GM19438 (cell line): Measurements from ENCODE around the gene ZNF827.

Experiments
- ATAC-seq: cut with Tn5 transposase; IDR thresholded peaks from one replicate; pipeline ENCODE4 v1.9.1; 2021; ENCODE audit warnings: low read depth; ENCODE audit not compliant: unreplicated experiment

ZNF827 gene

DNA sequence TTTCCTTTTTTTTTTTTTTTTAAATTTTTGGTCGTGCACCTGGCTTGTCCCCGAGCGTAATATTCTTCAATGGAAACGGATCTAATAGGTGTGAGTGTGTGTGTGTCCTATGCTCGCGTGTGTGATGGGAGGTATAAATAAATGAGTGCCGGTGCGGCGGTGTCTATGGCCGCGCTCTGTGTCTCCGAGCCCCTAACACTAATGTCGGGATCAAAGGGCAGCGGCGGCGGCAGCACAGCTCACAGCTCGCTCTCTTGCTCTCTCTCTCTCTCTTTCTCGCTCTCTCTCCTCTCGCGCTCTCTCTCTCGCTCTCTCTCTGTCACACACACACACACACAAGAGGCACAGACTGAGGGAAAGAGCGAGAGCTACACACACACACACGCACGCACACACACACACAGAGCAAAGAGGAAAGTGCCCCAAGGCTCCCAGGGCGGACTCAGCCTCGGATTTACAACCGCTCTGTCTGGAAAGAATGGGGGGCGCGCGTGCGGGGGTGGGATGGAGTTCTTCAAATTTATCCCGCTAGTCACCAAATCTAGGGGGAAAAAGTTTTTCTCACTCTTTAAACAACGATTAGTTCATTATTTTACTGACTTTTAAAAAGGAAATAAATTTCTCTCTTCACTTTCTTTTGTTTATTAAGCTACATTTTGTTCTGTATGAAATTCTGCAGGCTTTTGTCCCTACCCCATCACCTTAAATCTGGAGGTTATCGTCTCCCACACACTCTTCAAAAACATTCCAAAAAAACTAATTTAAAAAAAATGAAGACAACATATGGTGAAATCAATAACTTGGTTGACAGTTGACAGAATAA is at the start of gene ZNF827:
Gene ZNF827 (minus strand): TSS at position 206 of the 823 bp plus-strand sequence. CDS start 416 bp downstream, outside the sequence.
- peak; percentile 30 for ATAC-seq

DNA sequence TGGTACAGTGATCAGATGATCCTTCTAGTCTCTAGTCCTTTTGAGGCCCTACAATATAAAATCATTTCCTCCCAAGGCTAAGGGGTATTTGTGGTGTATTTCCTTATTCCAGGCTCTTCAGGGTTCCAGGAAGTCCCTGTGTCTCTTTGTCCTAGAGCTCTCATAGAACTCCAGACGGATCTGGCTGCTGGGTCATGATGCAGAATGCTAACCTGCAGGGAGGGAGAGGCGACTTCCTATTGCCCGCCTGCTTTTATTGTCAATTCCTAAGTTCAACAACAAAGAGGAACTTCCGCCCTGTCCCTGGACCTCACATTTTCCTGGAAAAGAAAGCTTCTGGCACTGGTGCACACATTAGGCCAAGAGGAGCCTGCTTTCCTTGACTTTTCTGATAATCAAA is 45.9 kb upstream of the ZNF827 start:
- ATAC-seq = no peak

DNA sequence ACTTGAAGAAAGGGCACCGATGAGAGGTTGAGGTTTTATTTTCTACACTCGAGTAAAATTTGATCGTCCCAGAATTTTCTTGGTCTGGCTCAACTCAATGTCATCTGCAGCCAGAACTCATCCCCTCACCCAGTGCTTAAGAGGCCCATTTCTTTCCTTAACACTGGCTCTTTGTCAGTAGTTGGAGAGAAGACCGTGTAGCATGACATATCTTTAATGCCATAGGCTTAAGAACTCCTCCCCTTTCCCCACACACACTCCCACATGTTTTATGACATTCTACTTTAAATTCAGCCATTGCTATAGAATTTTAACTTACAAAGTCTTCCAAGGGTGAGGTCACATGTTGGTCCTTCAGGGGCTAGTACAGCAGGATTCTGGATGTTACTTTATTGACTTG is 44.2 kb upstream of the ZNF827 start:
- ATAC-seq = no peak

- no peak for ATAC-seq
Measured at GRCh38 chr4:145979160-145979559, 40.5 kb upstream of the ZNF827 start.

- ATAC-seq = no peak
Measured at GRCh38 chr4:145976680-145977079, 38.1 kb upstream of the ZNF827 start.

GRCh38 chr4:145960012-145960411 is 21.4 kb upstream of the ZNF827 start:
- ATAC-seq = no peak

DNA sequence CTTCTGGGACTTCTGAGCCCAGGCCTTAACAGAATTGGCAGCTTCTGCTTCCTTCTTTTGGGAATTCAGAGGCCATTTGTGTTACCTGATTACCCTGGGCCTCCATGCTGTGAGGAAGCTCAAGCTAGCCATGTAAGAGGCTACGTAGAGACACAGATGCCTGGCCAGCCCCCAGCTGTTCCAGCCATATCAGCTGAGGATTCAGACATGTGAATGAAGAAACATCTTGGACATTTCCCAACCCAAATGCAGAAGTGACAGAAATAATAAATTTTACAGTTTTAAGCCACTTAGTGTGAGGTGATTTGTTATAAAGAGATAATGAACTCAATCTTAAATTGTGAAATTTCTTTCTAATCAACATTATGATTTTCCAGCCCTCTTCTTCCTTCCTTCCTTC is 18.7 kb upstream of the ZNF827 start:
- no peak for ATAC-seq

GRCh38 chr4:145956288-145956890 is 17.8 kb upstream of the ZNF827 start:
- peak; percentile 61 for ATAC-seq

DNA sequence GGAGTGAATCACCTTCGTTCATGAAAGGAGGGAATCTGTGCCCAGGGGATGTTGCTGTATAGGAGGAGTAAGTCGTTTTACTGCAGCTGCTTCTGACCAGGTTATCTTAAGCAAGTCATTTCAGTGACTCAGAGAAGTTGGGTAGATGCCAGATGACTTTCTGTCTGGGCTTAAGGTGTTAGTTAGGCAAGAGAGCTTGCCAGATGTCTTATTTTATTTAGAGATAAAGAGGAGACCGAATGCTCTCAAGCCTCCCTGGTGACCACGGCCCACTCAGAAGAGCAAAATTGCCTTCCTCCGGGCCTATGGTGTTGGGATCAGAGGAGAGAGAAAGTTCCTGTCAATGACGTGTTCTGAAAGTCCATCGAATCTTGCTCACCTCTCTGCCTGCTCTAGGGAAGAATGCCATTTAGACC is 16.3 kb upstream of the ZNF827 start:
- no peak for ATAC-seq

DNA sequence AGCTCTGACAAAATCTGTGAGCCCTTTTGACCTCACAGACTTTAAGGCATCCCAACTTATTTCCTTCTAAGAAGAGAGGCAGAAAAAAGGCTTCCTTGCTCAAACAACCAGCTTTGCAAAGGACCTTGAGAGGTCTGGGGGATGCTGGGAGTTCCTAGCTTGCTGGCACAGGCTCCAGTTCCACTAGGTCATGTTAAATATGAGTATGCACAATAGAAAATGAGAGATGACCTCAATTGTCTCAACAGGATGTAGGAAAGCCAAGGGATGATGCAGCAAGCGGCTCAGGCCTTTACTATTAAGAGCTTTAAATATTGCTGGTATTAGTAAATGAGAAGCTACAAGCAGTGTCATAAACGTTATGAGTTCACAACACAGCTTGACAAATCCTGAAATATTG is 13.3 kb upstream of the ZNF827 start:
- no peak for ATAC-seq

GRCh38 chr4:145945431-145946155 is 7.0 kb upstream of the ZNF827 start:
- ATAC-seq = no peak

DNA sequence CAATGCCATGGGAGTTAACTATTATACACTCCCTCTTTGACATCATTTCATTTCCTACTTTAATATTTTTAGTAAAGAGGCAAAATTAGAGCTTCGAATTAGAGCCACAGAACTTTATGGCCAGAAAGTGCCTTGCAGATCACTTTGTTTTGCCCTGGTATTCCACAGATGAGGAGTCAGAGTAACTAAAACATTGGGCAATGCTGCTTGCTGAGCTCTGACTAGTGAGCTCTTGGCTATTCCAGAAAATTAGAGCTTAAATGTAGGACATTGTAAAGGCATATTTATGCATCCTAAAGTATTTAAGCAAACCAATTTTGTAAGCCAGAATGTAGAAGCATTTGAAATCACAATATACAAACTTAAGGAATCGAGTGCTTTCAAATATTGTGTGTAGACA is 6.3 kb upstream of the ZNF827 start:
- ATAC-seq = no peak

GRCh38 chr4:145939856-145940255 is 1.2 kb upstream of the ZNF827 start:
- ATAC-seq = no peak

- no peak for ATAC-seq
Measured at GRCh38 chr4:145939441-145939750, 773 bp upstream of the ZNF827 start.

DNA sequence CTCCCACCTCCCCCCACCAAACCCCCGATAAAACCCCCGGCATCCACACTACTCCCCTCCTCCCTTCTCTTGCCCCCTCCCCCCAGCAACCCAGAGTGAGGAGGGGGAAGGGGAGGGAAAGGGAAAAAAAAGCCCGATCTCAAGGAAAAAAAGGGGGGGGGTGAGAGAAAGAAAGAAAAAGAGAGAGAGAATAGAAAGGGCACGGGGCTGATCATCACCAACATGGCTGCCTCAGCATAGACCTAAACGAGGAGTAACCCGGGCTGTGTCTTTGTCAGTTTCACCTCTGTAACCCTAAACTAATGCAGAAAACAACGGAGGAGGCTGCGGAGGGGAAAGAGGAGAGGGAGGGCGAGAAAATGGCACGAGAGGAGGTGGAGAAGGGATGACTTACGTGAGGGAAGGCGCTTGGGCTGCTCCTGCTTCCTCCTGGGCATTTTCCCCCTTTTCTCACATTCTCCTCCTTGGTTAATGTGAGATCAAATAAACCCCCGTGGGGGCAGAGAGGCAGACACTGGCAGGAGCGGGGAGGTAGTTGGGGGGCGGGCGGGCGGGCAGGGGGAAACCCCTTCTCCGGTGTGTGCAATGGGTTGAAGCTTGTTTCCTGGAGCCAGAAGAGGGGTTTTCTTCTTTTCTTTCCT is 532 bp downstream of the ZNF827 start:
- peak; percentile 14 for ATAC-seq

DNA sequence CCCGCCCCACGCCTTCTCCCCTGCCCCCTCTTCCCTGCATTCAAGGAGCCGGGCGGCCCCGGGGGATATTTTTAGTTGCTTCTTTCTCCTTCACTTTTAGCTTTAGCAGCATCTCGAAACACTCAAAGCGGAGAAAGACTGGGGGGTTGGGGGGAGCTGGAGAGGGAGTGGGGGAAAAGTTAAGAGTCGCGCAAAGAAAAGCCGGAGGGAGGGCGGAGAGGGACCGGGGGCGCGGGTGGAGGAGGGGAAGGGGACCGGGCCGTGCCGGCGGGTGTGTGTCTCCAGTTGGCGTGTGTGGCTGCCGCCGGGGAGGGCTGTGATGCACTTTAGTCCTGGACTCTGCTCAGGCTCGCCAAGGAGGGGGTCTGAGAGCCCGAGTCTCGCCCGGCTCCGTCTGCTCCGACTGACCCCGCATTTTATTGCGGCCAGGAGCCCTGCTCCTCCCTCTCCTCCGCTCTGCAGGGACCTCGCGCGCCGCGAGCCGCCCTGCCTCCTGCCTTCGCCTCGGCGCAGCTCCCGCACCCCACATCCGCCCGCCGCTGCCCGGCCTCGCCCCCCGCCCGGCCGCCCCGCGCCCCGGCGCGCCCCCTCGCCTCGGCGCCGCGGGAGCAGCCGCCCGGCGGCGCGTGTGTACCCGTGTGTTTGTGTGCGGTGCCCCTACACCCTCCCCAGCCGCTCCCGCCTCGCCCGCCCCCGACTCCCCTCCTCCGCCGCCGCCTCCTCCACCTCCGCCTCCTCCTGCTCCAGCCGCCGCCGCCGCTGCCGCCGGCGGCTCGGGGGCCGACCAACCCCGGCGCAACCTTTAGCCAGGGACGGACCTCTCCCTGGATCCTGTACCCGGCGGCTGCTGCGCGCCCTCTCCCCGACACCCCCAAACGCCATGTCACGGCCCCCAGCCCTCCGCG is 1.4 kb downstream of the ZNF827 start:
- no peak for ATAC-seq

DNA sequence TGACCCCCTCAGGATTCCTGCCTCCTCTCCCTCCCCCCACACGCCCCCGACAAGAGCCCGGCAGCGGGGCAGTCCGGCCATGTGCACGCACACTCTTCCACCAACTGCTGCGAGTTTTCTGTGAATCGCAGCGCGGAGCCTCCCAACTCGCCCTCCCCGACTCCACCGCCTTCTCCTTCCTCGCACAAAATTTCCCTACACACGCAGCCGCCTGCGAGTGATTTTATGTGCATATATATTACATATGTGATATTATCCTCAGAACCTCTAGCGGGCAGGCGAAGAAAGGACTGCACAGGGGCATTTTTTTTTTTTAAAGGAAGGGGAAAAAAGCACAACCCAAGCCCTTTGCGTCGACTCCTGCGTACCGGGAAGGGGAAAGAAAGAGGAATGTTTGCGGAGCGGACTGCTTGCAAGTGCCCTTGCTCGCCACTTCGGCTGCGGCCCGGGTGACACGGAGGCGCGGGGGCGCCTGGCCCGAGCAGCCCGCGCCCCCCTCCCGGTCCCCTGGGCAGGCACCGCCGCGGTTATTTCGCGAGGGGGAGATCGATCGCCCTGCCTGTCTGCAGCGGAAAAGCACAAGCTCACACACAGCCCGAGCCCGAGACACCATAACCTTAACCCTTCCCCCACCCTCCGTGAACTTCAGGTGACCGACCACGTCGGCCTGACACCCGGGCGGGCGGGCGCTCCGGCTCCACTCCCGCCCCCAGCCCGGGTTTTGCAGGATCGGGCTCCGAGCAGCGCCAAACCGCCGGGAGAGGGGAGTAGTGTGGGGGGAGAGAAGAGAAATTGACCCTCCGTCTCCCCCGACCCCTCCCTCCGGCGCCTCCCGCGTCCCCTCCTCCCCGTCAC is 2.3 kb downstream of the ZNF827 start:
- peak; percentile 50 for ATAC-seq

DNA sequence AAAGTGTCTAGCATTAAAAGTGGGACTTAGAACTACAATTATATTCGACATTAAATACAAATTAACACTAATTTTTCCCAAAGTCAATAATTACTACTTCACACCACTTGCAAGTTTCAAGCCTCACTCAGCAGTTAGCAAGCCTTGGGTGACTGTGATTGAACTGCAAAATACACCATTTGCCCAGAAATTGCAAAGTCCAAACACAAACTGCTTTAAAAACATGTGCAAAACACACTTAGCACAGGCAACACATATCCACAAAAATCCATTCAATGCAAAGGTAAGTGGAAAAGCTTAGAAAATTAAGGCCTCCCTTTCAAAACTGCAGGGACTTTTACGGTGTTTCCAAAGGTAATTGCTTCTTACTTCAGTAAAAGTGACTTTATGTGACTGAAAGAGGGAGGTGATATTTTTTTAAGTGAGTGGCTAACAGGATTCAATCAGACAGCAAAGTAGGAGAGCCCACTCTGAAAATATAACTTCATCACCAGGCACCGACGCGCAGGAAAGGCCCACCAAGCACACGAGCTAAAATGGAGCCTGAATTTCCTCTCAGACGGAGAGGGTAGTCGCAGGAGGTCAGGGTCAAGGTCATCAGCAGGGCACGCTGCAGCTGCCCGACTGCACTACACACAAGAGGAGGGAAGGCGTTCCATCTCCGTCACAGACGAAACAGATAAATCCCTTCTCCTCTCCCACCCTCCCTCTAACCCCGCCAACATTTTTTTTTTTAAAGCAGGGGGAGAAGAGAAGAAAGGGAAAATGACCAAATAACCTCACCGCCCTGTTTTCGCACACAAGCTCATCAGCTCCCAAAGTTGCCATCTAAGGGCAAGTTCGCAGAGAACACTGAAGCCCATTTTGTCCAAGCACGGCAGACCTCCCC is 3.1 kb downstream of the ZNF827 start:
- peak; percentile 34 for ATAC-seq
